HCT116 (cell line): ENCODE results near the gene PRKRIP1.
"Not testable (repeated sequence)": the region's sequence is repeated elsewhere in the genome, so short reads cannot be mapped to it uniquely, and the experiment has no call there.

Experiments
- CEBPB ChIP-seq: IDR thresholded peaks from 2 replicates; pipeline ENCODE4 v1.6.1; 2012; ENCODE audit warnings: low read depth
- EZH2 ChIP-seq: fragments of 200-600 bp; sonication (generic); IDR thresholded peaks from 2 replicates; pipeline ENCODE4 v1.6.1; 2017; ENCODE audit warnings: antibody characterized with exemption, mixed run types
- POLR2A ChIP-seq: IDR thresholded peaks from 2 replicates; pipeline ENCODE4 v1.7.0; 2011; ENCODE audit warnings: borderline replicate concordance; ENCODE audit not compliant: insufficient read depth, insufficient read length; ENCODE audit errors: extremely low read depth
- POLR2AphosphoS5 ChIP-seq: IDR thresholded peaks from 2 replicates; pipeline ENCODE4 v1.6.1; 2011; ENCODE audit warnings: mild to moderate bottlenecking, low read depth, low read length, moderate library complexity
- SP1 ChIP-seq: IDR thresholded peaks from 2 replicates; pipeline ENCODE4 v1.6.1; 2012; ENCODE audit warnings: low read depth
- TCF7L2 ChIP-seq: IDR thresholded peaks from 2 replicates; pipeline ENCODE4 v1.7.0; 2011; ENCODE audit warnings: borderline replicate concordance, inconsistent platforms; ENCODE audit not compliant: insufficient read depth, insufficient read length; ENCODE audit errors: extremely low read depth
- TF ChIP-seq, protein P1 (sequence below), 3 experiments: fragments of 200-600 bp in 1 of 3; sonication (generic) in 1 of 3; IDR thresholded peaks in 2 of 3; conservative IDR thresholded peaks in 1 of 3; 2 replicates each; pipeline ENCODE4 v1.5.1; 2012 to 2017; ENCODE audit warnings: low read depth in 2 of 3, low read length in 2 of 3, antibody characterized with exemption in 1 of 3, borderline replicate concordance in 1 of 3, control low read depth in 1 of 3, mild to moderate bottlenecking in 1 of 3, mixed read lengths in 1 of 3, mixed run types in 1 of 3, moderate library complexity in 1 of 3; ENCODE audit not compliant: insufficient read depth in 1 of 3
- TF ChIP-seq, protein P2 (sequence below): IDR thresholded peaks from 2 replicates; pipeline ENCODE4 v1.6.1; 2012

DNA sequence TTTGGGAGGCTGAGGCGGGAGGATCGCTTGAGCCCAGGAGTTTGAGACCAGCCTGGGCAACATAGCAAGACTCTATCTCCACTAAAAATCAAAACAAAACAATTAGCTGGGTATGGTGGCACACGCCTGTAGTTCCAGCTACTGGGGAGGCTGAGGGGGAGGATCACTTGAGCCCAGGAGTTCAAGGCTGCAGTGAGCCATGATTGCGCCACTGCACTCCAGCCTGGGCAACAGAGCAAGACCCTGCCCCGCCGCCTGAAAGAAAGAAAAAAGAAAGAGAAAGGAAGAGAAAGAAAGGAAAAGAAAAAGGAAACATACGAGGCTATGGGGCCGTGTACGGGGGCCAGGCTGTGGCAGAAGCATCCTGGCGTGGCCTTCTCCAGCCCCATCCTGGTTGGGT, 58.8 kb downstream of the PRKRIP1 start:
- TF ChIP-seq, protein P1, sequence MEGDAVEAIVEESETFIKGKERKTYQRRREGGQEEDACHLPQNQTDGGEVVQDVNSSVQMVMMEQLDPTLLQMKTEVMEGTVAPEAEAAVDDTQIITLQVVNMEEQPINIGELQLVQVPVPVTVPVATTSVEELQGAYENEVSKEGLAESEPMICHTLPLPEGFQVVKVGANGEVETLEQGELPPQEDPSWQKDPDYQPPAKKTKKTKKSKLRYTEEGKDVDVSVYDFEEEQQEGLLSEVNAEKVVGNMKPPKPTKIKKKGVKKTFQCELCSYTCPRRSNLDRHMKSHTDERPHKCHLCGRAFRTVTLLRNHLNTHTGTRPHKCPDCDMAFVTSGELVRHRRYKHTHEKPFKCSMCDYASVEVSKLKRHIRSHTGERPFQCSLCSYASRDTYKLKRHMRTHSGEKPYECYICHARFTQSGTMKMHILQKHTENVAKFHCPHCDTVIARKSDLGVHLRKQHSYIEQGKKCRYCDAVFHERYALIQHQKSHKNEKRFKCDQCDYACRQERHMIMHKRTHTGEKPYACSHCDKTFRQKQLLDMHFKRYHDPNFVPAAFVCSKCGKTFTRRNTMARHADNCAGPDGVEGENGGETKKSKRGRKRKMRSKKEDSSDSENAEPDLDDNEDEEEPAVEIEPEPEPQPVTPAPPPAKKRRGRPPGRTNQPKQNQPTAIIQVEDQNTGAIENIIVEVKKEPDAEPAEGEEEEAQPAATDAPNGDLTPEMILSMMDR (IDR thresholded peaks at IDR 0.05 in 2 of 3, conservative IDR thresholded peaks at IDR 0.05 in 1 of 3; ENCODE audit: borderline replicate concordance in 1 of 3, insufficient read depth in 1 of 3, low read depth in 2 of 3, low read length in 2 of 3): not testable (repeated sequence)
- not testable (repeated sequence) for TF ChIP-seq POLR2A, CEBPB, SP1, TCF7L2, EZH2, POLR2AphosphoS5
- TF ChIP-seq, protein P2, sequence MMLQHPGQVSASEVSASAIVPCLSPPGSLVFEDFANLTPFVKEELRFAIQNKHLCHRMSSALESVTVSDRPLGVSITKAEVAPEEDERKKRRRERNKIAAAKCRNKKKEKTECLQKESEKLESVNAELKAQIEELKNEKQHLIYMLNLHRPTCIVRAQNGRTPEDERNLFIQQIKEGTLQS: not testable (repeated sequence)
